COLO668 (cell line): ENCODE results near the gene LKAAEAR1.
"Not testable (repeated sequence)": the region's sequence is repeated elsewhere in the genome, so short reads cannot be mapped to it uniquely, and the experiment has no call there.

Experiments
- DNase-seq: peaks from one replicate; lab custom pipeline; 2025; ENCODE audit not compliant: unreplicated experiment; lab: John Stamatoyannopoulos, UW

Gene LKAAEAR1

DNA sequence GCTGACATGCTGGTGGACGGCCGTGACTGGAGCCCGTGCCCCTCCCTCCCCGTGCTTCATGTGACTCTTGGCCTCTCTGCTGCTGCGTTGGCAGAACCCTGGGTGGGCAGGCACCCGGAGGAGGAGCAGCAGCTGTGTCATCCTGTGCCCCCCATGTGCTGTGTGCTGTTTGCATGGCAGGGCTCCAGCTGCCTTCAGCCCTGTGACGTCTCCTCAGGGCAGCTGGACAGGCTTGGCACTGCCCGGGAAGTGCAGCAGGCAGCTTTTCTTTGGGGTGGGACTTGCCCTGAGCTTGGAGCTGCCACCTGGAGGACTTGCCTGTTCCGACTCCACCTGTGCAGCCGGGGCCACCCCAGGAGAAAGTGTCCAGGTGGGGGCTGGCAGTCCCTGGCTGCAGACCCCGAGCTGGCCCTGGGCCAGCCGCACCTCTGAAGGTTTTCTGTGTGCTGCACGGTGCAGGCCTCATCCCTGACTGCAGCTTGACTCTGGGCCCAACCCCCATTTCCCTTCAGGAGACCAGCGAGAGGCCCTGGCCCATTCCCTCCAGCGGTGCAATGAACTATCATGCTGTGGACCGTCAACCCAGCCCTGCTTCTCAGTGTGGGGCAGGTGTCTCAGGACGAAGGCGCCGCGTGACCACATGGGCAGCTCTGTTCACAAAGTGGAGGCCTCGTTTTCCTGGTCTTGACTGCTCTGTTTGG, 15.0 kb upstream of the LKAAEAR1 start:
- peak; percentile 23 for DNase-seq

DNA sequence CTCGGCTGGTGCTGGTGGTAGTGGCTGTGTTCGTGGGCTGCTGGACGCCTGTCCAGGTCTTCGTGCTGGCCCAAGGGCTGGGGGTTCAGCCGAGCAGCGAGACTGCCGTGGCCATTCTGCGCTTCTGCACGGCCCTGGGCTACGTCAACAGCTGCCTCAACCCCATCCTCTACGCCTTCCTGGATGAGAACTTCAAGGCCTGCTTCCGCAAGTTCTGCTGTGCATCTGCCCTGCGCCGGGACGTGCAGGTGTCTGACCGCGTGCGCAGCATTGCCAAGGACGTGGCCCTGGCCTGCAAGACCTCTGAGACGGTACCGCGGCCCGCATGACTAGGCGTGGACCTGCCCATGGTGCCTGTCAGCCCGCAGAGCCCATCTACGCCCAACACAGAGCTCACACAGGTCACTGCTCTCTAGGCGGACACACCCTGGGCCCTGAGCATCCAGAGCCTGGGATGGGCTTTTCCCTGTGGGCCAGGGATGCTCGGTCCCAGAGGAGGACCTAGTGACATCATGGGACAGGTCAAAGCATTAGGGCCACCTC, 14.3 kb upstream of the LKAAEAR1 start:
- no peak for DNase-seq

DNA sequence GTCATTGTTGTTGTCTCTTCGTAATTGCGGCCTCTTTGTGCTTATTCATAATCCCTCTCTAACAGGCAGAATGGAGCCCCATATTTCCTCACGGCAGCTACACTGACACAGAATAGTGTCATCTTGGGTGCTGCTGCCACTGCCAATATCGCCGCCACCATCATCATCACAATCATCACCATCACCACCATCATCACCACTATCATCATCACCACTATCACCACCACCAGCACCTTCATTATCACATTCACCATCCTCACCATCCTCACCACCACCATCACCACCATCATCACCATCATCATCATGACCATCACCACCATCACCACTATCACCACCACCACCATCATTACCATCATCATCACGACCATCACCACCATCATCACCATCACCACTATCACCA, 12.3 kb upstream of the LKAAEAR1 start:
- no peak for DNase-seq

DNA sequence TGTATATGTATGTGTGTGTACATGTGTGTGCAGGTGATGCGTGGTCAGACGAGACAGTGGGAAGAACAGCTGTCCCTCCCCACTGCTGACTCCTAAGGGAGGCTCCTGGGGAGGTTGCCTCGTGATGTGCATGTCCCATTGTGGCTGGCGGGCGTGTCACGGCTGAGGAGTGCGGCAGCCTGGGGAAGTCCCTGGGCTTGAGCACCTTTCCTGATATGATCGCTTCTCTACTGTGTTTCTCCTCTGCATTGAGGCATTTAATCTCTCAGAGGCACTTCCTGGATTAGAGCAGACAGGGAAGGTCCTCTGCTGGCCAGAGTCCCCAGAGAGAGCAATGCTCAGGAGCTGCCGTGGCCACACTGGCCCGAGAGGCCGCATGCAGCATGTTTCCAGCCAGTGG, 11.7 kb upstream of the LKAAEAR1 start:
- DNase-seq, result peak; percentile 23

DNA sequence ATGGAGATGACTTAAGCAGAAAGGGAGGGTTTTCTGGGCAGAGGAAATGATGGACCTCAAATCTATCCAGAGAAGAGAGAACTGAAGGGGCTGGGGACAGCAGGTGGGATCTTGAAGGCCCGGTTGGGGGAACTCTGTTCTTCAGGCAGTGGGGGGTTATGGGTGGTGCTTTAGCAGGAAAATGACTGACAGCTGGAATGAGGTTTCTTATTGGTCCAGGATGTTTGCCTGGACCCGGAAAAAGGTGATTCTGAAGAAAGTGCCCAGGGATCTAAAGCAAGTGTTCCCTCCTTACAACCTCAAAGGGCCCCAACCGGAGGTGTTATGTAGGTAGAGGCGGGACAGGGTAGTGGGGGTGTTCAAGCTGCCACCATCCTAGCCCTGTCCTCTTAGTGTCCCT, 11.3 kb upstream of the LKAAEAR1 start:
- no peak for DNase-seq

DNA sequence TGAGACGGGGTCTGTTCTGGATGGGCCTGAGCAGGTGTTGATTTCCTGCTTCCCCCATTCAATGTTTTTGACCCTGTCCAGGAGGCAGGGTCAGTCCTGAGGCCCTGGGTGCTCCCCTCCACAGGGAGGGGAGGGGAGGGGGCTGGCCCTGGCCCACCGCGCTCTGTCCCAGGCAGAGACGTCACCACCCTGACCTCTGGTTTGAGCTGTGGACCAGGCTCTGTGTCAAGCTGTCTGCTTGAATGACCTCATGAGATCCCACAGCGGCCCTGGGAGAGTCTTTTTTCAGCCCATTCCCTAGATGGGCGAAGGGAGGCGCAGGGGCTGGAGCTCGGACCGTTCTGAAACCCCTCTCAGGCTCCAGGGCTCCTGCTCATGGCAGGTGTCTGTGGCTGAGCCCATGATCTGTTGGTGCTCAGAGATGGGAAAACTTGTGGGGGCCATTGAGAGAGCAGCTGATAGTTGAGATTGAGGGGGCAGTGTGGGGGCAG, 8.9 kb upstream of the LKAAEAR1 start:
- peak; percentile 22 for DNase-seq

DNA sequence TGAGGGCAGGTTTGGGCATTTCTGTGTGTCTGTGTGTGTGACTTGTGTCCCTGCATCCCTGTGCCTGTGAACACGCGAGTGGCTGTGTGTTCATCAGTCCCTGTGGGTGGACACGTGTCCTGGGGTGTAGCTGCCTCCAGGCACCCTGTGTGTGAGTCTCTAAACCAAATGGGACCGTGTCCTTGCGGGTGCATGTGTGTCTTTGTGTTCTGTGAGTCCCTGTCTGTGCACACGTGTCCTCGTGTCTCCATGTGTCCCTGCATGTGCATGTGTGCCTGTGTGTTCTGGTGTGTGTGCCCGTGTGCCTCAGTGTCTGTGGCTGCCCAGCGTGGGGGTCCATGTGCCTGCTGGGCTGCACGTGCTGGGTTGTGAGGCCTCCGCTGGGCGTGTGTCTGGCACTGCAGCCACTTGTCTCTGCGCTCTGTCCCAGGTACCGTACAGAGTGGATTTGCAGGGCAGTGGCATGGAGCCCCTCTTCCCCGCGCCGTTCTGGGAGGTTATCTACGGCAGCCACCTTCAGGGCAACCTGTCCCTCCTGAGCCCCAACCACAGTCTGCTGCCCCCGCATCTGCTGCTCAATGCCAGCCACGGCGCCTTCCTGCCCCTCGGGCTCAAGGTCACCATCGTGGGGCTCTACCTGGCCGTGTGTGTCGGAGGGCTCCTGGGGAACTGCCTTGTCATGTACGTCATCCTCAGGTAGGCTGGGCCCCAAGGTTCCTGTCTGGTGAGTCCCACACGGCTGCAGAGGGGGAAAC, 8.2 kb upstream of the LKAAEAR1 start:
- no peak for DNase-seq

DNA sequence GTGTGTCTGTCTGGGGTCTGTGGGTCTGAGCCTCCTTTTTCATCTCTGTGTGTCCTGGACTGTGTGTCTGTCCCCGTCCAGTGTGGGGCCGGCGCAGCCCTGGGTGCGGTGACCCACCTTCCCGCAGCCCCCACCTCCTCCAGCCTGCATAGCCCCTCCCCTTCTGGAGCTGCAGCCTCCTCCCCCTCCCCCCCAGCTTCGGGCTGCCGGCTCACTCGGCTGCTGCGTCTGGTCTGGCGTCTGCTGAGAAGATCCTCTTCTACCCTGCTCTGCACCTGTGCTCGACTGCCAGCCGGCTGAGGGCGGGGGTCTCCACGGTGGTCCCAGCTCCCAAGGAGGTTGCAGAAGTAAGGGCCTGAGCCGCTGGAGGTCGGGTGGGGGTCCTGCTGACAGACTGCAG, 7.6 kb upstream of the LKAAEAR1 start:
- no peak for DNase-seq

DNA sequence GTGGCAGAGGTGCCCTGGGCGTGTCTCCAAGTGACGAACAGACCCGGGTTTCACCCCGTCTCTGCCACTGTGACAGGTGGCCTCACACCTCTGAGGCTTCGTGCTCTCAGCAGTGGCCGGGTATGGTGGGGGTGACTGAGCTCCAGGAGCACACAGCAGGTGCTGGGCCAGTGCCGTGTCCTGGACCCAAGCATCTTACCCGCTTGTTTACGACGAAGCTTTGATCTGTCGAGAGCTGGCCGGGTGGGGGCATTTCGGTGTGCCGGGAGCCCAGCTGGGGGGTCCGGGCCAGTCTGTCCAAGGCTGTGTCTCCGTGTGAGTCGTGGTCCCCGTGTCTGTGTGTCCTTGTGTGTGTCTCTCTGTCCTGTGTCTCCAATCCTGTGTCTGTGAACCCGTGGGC, 7.1 kb upstream of the LKAAEAR1 start:
- no peak for DNase-seq

DNA sequence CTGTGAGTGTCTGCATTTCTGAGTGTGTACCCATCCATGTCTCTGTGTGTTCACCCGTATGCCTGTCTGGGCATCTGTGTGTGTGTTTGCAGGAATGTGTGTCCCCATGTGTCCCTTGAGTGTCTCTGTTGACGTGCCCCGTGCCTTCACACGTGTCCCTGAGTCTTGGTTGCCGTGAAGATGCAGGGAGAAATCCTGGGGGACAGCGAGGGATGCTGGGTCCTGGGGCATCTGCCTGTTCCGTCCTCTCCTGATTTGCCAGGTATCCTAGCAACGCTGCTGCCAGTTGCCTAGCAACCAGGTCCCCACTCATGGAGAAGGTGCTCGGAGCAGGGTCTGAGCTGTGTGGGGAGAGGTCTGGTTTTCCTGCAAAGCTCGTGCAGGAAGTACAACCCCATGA, 6.0 kb upstream of the LKAAEAR1 start:
- peak; percentile 30 for DNase-seq

DNA sequence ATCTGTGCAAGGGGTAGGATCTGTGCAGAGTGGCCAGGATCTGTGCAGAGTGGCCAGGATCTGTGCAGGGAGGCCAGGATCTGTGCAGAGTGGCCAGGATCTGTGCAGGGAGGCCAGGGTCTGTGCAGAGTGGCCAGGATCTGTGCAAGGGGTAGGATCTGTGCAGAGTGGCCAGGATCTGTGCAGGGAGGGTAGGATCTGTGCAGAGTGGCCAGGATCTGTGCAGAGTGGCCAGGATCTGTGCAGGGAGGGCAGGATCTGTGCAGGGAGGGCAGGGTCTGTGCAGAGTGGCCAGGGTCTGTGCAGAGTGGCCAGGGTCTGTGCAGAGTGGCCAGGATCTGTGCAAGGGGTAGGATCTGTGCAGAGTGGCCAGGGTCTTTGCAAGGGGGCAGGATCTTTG, 4.4 kb upstream of the LKAAEAR1 start:
- DNase-seq, result not testable (repeated sequence)

DNA sequence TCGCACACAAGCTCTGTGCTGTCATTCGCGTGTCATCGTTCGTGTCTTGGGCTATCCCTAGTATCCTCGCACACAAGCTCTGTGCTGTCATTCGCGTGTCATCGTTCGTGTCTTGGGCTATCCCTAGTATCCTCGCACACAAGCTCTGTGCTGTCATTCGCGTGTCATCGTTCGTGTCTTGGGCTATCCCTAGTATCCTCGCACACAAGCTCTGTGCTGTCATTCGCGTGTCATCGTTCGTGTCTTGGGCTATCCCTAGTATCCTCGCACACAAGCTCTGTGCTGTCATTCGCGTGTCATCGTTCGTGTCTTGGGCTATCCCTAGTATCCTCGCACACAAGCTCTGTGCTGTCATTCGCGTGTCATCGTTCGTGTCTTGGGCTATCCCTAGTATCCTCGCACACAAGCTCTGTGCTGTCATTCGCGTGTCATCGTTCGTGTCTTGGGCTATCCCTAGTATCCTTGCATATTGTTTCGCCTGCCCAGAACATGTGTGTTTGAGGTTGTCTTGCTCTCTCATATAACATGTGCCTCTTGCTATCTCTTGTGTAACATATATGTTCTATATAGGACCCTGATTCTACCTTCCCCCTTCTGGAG, 3.1 kb upstream of the LKAAEAR1 start:
- DNase-seq, result not testable (repeated sequence)

DNA sequence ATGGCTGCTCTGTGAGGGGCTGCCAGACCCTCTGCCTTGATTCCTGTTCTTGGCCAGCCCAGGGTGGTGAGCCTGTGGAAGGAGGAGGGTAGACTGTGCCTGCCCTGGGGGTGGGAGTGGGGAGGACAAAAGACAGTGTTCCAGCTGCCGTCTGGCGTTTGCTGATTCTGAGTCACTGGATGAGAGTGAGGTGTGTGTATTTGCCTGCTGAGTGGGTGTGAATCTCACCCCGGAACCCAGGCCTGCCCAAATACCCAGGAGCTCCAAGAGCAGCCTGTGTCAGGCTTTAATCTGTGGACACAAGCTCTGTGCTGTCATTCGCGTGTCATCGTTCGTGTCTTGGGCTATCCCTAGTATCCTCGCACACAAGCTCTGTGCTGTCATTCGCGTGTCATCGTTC, 2.6 kb upstream of the LKAAEAR1 start:
- DNase-seq, result no peak

DNA sequence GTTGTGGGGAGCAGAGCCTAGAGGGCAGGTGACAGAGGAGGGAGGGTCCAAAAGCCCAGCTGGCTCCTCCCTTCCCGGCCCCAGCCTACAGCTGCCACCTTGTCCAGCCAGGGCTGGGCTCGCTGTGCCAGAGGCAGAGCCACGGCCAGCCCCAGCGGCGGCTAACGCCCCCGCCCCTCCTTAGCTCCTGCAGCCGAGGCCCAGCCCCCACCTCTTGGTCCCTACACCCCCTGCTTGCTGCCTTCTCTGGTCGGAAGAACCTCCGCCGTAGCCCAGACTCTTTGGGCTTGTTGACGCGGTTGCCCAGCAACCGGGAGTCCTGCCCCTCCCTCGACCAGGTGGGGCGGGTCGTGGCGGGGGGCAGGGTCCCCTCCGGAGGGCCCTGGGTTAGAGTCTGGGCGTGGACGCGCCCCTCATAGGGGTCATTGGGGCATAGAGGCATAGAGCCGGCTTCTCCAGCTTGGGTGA, 521 bp upstream of the LKAAEAR1 start:
- DNase-seq, result no peak

DNA sequence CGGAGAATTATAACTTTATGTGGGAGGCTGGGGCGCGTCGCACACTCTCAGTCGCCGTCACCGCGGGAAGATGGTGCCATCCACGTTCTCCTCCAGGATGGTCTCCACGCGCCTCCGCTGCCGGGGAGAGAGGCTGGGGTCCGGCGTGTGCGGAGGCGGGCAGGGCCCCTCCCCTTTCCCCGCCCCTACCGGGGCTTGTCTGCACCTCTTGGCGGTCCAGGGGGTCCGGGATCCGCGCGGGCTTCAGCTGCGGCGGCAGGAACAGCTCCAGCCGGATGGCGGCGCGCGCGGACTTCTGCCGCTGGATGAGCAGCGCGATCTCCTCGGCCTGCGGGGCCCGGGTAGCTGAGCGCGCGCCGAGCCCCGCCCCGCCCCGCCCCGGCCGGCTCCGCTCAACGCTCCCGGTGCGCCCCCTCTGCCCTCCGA, 807 bp downstream of the LKAAEAR1 start:
- DNase-seq, result peak; percentile 79

DNA sequence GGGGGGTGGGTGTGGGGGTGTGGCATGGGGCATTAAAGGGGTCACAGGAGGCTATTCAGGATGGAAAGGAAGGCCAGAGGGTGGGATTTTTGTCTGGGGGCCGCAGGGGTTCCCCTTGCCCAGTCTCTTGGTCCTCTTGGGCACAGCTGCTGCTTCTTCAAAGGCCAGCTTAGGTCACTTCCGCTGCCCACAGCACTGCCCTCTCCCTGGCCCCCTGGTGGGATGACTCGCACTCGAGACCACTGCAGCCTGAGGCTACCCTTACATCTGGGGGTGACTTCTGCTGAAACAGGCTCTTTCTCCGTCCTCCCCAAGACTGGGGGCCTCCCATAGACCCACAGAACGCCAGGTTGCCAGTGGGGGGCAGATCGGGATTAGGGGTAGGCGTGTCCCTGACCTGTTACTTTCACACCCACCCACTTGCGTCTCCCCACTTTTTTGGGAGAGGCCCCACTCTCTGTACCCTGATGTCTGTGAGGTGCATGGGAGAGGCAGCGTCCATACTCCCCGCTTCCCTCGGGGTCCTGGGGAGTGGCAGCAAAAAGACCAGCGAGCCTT, 1.3 kb downstream of the LKAAEAR1 start:
- no peak for DNase-seq

DNA sequence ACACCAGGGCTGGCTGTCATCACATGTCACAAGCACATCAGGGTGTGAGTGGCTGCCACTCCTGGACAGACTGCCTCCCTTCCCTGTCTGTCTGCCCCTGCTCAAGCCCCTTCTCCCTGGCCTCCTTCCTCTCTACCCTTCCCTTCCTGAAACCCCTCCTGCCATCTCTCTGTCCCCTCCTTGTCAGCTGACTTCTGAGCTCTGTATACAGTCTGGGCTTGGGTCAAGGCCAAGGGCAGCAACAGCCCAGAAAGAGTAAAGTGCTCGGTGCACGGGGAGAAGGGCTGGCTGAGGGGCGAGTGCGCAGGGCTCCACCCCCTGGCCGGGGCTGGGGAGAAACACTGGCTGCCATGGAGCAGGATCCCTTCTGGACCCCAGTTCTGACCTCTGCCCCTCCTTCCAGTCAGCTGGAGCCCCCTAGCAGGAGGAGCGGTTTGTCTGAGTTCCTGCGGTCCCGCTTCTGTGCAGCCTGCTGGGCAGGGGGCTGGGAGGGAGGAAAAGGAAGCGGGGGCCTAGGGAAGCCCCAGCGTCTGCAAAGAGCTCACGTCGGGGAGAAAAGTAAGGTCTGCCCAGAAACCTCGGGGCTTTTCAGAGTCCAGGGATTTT, 2.0 kb downstream of the LKAAEAR1 start:
- DNase-seq, result no peak

DNA sequence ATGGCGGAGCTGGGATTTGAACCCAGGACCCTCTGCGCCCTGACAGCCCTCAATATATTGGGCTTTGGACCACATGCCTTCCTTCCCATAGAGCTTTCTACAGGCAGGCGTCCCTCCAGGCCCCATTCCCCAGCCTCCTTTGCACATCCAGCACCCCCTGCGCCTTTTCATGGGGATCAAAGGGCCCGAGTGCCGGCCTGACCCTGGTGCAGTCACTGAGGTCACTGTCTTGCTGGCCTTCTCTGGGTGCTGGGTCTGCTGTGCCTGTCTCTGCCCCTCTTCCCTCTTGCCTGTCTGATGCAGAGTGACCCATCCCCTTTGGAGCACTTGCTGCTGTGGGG, 2.6 kb downstream of the LKAAEAR1 start:
- no peak for DNase-seq

DNA sequence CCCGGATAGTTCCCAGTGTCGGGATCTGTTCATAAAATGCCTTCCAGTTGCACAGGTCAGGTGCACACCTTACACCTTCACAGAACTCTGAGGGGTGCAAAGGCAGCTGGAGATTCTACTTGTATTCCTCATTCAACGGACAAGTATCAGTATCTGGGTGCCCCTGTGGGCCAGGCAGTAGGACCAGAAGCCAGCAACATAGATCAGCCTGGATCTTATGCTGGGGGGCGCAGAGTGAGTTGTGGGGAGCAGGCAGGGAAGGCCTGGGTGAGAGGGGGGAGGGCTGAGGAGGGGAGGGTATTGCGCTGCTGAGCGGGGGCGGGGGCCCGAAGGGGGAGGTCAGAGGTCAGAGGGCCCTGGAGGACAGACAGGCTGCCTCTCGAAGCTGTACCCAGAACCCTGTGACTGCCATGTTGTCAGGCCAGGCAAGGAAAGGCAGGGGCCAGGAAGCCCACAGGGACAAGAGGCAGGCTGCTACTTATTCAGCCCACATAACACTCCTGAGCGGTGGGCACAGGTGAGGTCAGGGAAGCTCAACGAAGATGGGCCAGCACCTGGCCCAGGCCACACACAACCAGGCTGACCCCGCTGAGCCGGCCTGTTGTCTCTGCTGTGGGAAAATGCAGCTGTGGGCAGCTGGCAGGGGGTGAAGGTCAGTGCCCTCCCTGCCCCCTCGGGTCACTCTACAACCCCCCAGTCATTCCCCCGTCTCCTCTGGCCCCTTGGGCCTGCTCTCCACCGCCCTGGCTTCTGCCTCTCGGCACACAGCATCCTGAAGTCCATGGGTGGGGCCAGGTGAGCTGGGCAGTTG, 3.2 kb downstream of the LKAAEAR1 start:
- DNase-seq, result no peak
